GM19238 (cell line): ENCODE results near the gene PPM1F.

Source experiments
- DNase-seq: peaks from one replicate; pipeline ENCODE4 v3.0.0; 2011; ENCODE audit warnings: low spot score; ENCODE audit not compliant: insufficient read length

PPM1F gene

GRCh38 chr22:21961127-21961867 lies 8.6 kb upstream of the PPM1F start:
- DNase-seq = no peak

GRCh38 chr22:21960200-21961126 lies 7.8 kb upstream of the PPM1F start:
- DNase-seq = no peak

- DNase-seq = no peak
Observed at GRCh38 chr22:21959274-21960074, 6.8 kb upstream of the PPM1F start.

GRCh38 chr22:21958360-21959273 lies 6.0 kb upstream of the PPM1F start:
- DNase-seq = no peak

DNA sequence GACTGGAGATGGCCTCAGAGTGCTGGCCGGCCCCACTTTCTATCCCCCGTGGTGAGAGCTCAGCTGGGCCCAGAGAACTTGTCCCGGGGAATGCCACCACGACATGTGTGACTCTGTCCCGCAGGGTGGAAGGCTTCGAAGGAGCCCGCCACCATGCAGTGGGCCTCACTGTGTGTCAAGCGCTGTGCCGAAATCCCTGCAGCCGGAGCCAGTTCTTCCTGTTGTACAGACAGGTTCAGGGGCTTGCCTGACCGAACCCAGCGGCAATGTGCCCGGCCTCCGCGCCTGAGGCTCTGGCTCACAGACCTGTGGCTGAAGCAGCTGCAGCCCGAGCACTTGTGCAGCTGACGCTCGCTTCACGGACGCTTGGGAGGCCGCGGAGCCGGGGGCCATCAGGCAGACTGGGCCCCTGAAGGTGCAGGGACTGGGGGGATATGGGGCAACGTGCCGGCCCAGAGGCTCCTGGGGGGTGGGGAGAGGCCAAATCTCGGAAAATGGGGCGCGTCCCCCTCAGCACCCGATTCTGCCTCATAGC lies 650 bp downstream of the PPM1F start:
- DNase-seq = peak; percentile 32

GRCh38 chr22:21951062-21951461 lies 1.6 kb downstream of the PPM1F start:
- no peak for DNase-seq

GRCh38 chr22:21949948-21950347 lies 2.7 kb downstream of the PPM1F start:
- no peak for DNase-seq

- no peak for DNase-seq
Observed at GRCh38 chr22:21949569-21949918, 3.1 kb downstream of the PPM1F start.

DNA sequence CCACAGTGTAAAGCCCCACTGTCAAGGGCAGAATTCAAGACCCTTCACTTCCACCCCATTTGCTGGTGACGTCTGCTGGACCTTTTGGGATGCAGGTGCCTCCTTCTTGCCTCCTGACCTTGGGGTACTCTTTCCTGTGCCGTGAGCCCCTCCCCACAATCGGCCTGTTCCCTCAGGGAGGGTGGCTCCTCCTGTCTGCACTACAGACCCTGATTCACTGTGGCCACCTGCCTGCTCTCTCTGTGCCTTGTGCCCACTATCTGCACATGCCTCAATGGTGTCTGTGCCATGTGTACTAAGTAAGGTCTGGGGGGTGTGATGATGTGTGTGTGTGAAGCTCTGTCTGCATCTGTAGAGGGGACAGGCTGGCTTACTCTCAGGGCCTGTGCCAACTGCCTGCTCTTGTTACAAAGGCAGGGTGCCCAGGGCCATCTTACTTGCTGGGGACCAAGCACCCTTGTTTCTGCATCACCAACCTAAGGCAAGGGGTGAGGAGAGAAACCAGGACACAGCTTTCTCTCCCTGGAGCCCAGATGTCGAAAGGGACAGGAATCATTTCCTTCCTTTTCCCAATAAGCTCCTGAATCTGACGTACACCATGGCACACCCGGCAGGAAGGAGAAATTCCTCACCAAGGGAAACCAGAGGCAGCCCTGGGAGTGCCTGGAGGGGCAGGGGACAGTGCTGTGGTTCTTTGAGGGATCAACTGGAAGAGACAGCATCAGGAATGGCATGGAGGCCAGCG lies 3.7 kb downstream of the PPM1F start:
- DNase-seq = no peak

DNA sequence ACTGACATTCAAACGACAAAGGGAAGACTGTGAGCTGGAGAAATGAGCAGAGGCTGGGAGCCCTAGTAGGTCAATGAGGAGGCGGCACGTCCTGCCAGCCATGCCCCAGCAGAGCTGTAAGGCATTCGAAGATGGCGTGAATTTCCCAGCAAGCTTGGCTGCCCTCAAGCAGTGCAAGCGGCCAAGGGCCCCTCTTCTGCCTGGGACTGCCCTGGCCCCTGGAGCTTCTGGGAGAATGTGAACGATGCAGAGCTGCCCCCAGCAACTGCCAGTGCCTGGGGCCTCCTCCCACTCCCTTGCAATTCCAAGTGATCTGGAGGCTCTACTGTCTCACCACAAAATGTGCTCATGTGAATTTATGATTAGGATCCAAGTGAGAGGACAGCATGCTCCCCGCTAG lies 4.3 kb downstream of the PPM1F start:
- DNase-seq = no peak

GRCh38 chr22:21947040-21948014 lies 5.3 kb downstream of the PPM1F start:
- DNase-seq = no peak

GRCh38 chr22:21946262-21946925 lies 6.3 kb downstream of the PPM1F start:
- DNase-seq = no peak

GRCh38 chr22:21945453-21946261 lies 7.0 kb downstream of the PPM1F start:
- DNase-seq = no peak

DNA sequence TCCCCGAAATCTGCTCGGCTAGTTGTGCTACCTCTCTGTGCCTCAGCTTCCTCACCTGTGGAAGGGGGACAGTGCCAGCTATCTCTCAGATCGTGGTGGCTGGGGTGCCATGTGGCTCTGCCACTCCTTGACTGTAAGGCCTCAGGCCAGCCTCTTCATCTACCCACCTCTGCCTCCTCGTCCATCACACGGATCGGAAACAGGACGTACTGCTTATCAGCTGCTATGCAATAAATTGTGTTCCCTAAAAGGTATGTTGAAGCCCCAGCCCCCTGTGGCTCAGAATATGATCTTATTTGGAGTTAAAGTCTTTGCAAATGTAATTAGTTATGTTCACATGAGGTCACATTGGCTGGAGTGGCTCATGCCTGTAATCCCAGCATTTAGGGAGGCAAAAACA lies 7.8 kb downstream of the PPM1F start:
- DNase-seq = no peak

DNA sequence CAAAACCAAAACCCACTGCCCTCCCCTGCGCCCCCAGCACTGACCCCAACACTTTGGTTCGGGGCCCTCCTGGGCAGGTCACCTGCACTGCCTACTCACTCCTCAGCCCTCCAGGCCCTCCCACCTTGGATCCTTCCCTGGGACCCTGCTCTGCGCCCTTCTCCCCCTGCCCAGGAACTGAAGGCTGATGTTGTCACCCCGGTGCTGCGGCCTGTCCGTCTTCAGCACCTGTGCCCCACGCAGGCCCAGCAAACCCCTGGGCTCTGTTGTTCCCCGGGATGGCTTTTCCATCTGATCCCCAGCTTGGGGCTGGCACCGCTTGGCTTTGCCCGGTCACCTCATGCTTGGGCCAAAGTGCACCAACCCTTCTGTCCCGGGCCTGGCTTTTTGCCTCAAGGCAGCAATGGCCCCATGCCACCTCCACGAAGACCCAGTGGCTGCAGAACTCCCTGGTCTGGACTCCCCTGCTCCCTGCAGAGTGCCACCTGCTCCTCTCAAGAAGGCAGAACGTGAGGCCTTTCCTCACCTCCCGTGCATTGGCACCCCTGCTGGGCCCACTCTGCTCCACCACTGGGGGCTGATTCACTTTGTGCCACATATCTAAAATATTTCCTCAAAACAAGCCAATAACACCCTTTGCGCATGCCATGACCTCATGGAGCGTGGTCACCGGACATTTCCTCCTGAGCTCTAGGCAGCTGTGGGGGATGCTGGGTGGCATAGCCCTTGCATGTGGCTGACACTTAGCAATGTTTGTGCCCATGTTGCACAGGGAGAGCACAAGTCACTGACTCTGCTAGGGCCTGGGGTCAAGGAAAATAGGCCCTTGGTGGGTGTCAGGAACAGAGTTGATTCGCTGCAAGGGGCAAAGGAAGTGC lies 8.8 kb downstream of the PPM1F start:
- no peak for DNase-seq
